GM19351 (cell line): Measurements from ENCODE around the gene MAEA.

Experiments
- ATAC-seq: cut with Tn5 transposase; IDR thresholded peaks from one replicate; pipeline ENCODE4 v1.9.1; 2021; ENCODE audit warnings: mild to moderate bottlenecking, moderate library complexity; ENCODE audit not compliant: unreplicated experiment

MAEA gene

GRCh38 chr4:1349359-1350168 is 59.9 kb downstream of the MAEA start:
- ATAC-seq, result no peak

GRCh38 chr4:1350169-1350520 is 60.5 kb downstream of the MAEA start:
- ATAC-seq, result no peak

GRCh38 chr4:1351854-1352566 is 62.3 kb downstream of the MAEA start:
- peak; percentile 34 for ATAC-seq

GRCh38 chr4:1352567-1352900 is 62.8 kb downstream of the MAEA start:
- no peak for ATAC-seq

GRCh38 chr4:1353186-1354055 is 63.7 kb downstream of the MAEA start:
- ATAC-seq, result no peak

GRCh38 chr4:1354136-1354982 is 64.7 kb downstream of the MAEA start:
- ATAC-seq, result no peak

- ATAC-seq, result no peak
These were observed 65.2 kb downstream of the MAEA start for GRCh38 chr4:1354983-1355275.

GRCh38 chr4:1355378-1355777 is 65.7 kb downstream of the MAEA start:
- ATAC-seq, result no peak

- no peak for ATAC-seq
These were observed 66.7 kb downstream of the MAEA start for GRCh38 chr4:1356181-1356998.

GRCh38 chr4:1357356-1358248 is 67.9 kb downstream of the MAEA start:
- ATAC-seq, result no peak

GRCh38 chr4:1358421-1359143 is 68.9 kb downstream of the MAEA start:
- no peak for ATAC-seq

GRCh38 chr4:1359144-1359501 is 69.4 kb downstream of the MAEA start:
- no peak for ATAC-seq

- no peak for ATAC-seq
These were observed 70.3 kb downstream of the MAEA start for GRCh38 chr4:1359976-1360375.

GRCh38 chr4:1360423-1361283 is 71.0 kb downstream of the MAEA start:
- no peak for ATAC-seq

- ATAC-seq, result no peak
These were observed 71.7 kb downstream of the MAEA start for GRCh38 chr4:1361431-1361830.

GRCh38 chr4:1362046-1362445 is 72.4 kb downstream of the MAEA start:
- ATAC-seq, result no peak

- no peak for ATAC-seq
These were observed 72.8 kb downstream of the MAEA start for GRCh38 chr4:1362521-1362920.

- ATAC-seq, result no peak
These were observed 73.8 kb downstream of the MAEA start for GRCh38 chr4:1363513-1363912.
